ENCODE measurements around the gene NRXN3.

The NRXN3 gene

GRCh38 chr14:78835909-78836308, 665.7 kb downstream of the NRXN3 start:
- Histone ChIP-seq H2AFZ (ENCODE audit: low read length) (no peak overlapping the region), H4K20me1 (ENCODE audit: insufficient read depth, low read length) (no peaks in the 10 kb centered on the region), H3K27ac (ENCODE audit: low read depth, low read length, poor library complexity, severe bottlenecking) (no peak overlapping the region), H3K4me1 (ENCODE audit: insufficient read depth, low read length, severe bottlenecking) (no peaks in the 10 kb centered on the region), H3F3A (ENCODE audit: insufficient read depth, low read length) (no peaks in the 10 kb centered on the region), H3K36me3 (ENCODE audit: insufficient read depth, low read length) (no peaks in the 10 kb centered on the region), H3K9me2 (ENCODE audit: low read depth, low read length) (no peaks in the 10 kb centered on the region), H3K4me2 (ENCODE audit: low read length) (no peak overlapping the region), H3K9ac (ENCODE audit: low read length) (no peak overlapping the region), H3K79me2 (ENCODE audit: insufficient read depth, low read length) (no peaks in the 10 kb centered on the region), H3K27me3 (ENCODE audit: insufficient read depth, low read length) (no peaks in the 10 kb centered on the region), H3K9me3 (ENCODE audit: low read length) (no peaks in the 10 kb centered on the region), H3K4me3 (ENCODE audit: low read depth, low read length, poor library complexity, severe bottlenecking) (no peak overlapping the region)
- TF ChIP-seq EZH2 (IDR thresholded peaks at IDR 0.05; ENCODE audit: borderline replicate concordance, low read length): no peak
- TF ChIP-seq CTCF (IDR thresholded peaks at IDR 0.05; ENCODE audit: low read length): no peak

- no peak for TF ChIP-seq EZH2 (IDR thresholded peaks at IDR 0.05; ENCODE audit: borderline replicate concordance, low read length)
- TF ChIP-seq CTCF (IDR thresholded peaks at IDR 0.05; ENCODE audit: low read length): peak; percentile 65
- Histone ChIP-seq H3K9me3 (ENCODE audit: low read length) (no peaks in the 10 kb centered on the region), H3K4me2 (ENCODE audit: low read length) (no peak overlapping the region), H3K9me2 (ENCODE audit: low read depth, low read length) (no peaks in the 10 kb centered on the region), H3F3A (ENCODE audit: insufficient read depth, low read length) (no peaks in the 10 kb centered on the region), H3K27me3 (ENCODE audit: insufficient read depth, low read length) (no peaks in the 10 kb centered on the region), H3K4me1 (ENCODE audit: insufficient read depth, low read length, severe bottlenecking) (no peaks in the 10 kb centered on the region), H3K27ac (ENCODE audit: low read depth, low read length, poor library complexity, severe bottlenecking) (no peak overlapping the region), H3K36me3 (ENCODE audit: insufficient read depth, low read length) (no peaks in the 10 kb centered on the region), H3K79me2 (ENCODE audit: insufficient read depth, low read length) (no peaks in the 10 kb centered on the region), H4K20me1 (ENCODE audit: insufficient read depth, low read length) (no peaks in the 10 kb centered on the region), H2AFZ (ENCODE audit: low read length) (no peak overlapping the region), H3K4me3 (ENCODE audit: low read depth, low read length, poor library complexity, severe bottlenecking) (no peak overlapping the region), H3K9ac (ENCODE audit: low read length) (no peak overlapping the region)
Measured at GRCh38 chr14:78836777-78837176, 666.6 kb downstream of the NRXN3 start.

- Histone ChIP-seq H3K36me3 (ENCODE audit: insufficient read depth, low read length) (no peaks in the 10 kb centered on the region), H3K9me3 (ENCODE audit: low read length) (no peaks in the 10 kb centered on the region), H3K4me1 (ENCODE audit: insufficient read depth, low read length, severe bottlenecking) (no peaks in the 10 kb centered on the region), H3F3A (ENCODE audit: insufficient read depth, low read length) (no peaks in the 10 kb centered on the region), H3K4me2 (ENCODE audit: low read length) (no peak overlapping the region), H4K20me1 (ENCODE audit: insufficient read depth, low read length) (no peaks in the 10 kb centered on the region), H3K4me3 (ENCODE audit: low read depth, low read length, poor library complexity, severe bottlenecking) (no peak overlapping the region), H3K9ac (ENCODE audit: low read length) (no peak overlapping the region), H2AFZ (ENCODE audit: low read length) (no peak overlapping the region), H3K79me2 (ENCODE audit: insufficient read depth, low read length) (no peaks in the 10 kb centered on the region), H3K9me2 (ENCODE audit: low read depth, low read length) (no peaks in the 10 kb centered on the region), H3K27me3 (ENCODE audit: insufficient read depth, low read length) (no peaks in the 10 kb centered on the region), H3K27ac (ENCODE audit: low read depth, low read length, poor library complexity, severe bottlenecking) (no peak overlapping the region)
- no peak for TF ChIP-seq CTCF (IDR thresholded peaks at IDR 0.05; ENCODE audit: low read length)
- no peak for TF ChIP-seq EZH2 (IDR thresholded peaks at IDR 0.05; ENCODE audit: borderline replicate concordance, low read length)
Measured at GRCh38 chr14:78838959-78839358, 668.8 kb downstream of the NRXN3 start.

Data from OCI-LY1 (cell line).